Upper lobe of left lung (tissue), 4 donors: ENCODE measurements around the gene ACSM2B.

Experiments used
- POLR2A ChIP-seq, 4 donors: fragments of 450-650 bp; IDR thresholded peaks; one replicate each; pipeline ENCODE4 v1.5.1; 2016 to 2017; ENCODE audit warnings: antibody characterized with exemption in 4 of 4, mild to moderate bottlenecking in 2 of 4
- POLR2AphosphoS5 ChIP-seq, 2 donors: sonication (generic); formaldehyde crosslinking; IDR thresholded peaks; one replicate each; pipeline ENCODE4 v1.5.1; 2017; ENCODE audit warnings: antibody characterized with exemption in 2 of 2
- TF ChIP-seq, protein P1 (sequence below), 6 experiments: fragments of 450-650 bp in 4 of 6; fragments of 200-600 bp in 2 of 6; sonication (generic) in 2 of 6; IDR thresholded peaks; one replicate each; pipeline ENCODE4 v1.5.1; 2016 to 2019; ENCODE audit warnings: antibody characterized with exemption in 6 of 6

DNA sequence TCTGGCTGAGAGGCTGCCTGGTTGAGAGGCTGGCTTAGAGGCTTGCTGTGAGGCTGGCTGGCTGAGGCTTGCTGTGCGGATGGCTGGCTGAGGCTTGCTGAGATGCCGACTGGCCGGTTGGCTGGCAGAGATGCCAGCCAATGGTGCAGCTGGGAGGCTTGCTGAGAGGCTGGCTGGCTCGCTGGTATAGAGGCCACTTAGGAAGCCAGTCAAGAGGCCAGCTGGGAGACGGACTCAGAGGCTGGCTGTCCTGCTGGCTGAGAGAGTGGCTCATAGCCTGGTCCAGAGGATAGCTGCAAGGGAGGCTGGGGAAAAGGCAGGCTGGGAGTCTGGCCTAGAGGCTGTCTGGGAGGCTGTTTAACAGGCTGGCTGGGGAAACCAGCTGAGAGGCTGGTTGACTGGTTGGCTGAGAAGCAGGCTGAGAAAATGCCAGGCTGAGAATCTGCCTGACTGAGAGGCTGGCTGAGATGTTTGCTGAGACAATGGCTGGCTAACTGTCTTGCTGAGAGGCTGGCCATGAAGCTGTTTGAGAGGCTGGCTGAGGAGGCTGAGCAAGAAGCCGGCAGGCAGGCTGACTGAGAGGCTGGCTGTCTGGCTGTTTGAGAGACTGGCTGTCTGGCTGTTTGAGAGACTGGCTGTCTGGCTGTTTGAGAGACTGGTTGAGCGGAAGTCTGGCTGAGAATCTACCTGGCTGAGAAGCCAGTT lies 37.5 kb upstream of the ACSM2B start:
- TF ChIP-seq, protein P1, sequence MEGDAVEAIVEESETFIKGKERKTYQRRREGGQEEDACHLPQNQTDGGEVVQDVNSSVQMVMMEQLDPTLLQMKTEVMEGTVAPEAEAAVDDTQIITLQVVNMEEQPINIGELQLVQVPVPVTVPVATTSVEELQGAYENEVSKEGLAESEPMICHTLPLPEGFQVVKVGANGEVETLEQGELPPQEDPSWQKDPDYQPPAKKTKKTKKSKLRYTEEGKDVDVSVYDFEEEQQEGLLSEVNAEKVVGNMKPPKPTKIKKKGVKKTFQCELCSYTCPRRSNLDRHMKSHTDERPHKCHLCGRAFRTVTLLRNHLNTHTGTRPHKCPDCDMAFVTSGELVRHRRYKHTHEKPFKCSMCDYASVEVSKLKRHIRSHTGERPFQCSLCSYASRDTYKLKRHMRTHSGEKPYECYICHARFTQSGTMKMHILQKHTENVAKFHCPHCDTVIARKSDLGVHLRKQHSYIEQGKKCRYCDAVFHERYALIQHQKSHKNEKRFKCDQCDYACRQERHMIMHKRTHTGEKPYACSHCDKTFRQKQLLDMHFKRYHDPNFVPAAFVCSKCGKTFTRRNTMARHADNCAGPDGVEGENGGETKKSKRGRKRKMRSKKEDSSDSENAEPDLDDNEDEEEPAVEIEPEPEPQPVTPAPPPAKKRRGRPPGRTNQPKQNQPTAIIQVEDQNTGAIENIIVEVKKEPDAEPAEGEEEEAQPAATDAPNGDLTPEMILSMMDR (IDR thresholded peaks at IDR 0.05), result no peak
- TF ChIP-seq POLR2AphosphoS5 (IDR thresholded peaks at IDR 0.05), result no peak
- no peak for TF ChIP-seq POLR2A (IDR thresholded peaks at IDR 0.05)
